Left colon (tissue), 2 donors: ENCODE measurements around the gene MGAT5. TPM values are rescaled to one million over a fixed set of nuclear protein-coding genes. Genes with fewer than 3 reads are reported as not detected.

Source experiments
- ATAC-seq: fragments of 200-7000 bp; cut with Tn5 transposase; one replicate; pipeline ENCODE4 v1.9.1; 2020; ENCODE audit warnings: mild to moderate bottlenecking, moderate library complexity
- DNase-seq, 2 donors: peaks; one replicate each; pipeline ENCODE4 v3.0.0-alpha.2; 2020
- intact Hi-C, 2 donors: fragments of 100-400 bp; cut with DNase I in 1 of 2; cut with micrococcal nuclease in 1 of 2; formaldehyde crosslinking; loops; one replicate each; pipeline versions ENCODE4 v1.11.2 to v1.14.0; 2022; cut with DNase I, micrococcal nuclease
- total RNA-seq, 2 donors: library from RNA; stranded (reverse); fragmentation: NEBNext Ultra II Directional; extraction: Animal tissue kit (Norgen Biotek cat#: 25700); gene quantifications; one replicate each; pipeline ENCODE4 v1.2.1, GENCODE V29; 2021
- donor health status: DM: no; HTN: no; CAD: no.
- donor health status: DM: yes; HTN: yes; CAD: no.

The MGAT5 gene
- total RNA-seq, 2 donors from 2014 or later: 62.1 to 93.6 TPM

DNA sequence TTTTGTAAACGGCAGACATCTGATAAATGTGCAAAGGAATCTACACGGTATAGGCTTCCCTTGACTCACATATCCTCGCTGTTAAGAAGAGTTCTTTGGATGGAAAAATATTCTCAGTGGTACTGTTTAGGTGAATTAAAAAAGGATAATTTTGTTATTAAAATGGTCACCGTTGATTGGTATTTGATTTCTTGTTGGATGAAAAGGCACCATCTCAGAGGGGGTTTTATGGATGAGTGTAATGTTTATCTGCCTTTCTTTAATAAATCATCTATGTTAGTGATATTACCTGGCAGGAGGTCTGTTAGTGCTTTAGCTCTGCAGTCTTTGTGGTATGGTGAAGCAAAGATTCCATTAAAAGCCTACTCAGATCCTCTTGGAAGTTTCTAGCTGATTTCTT, 92.3 kb downstream of the MGAT5 start:
- intact Hi-C loops: no loop called here
- ATAC-seq (no peak), DNase-seq (no peak)

DNA sequence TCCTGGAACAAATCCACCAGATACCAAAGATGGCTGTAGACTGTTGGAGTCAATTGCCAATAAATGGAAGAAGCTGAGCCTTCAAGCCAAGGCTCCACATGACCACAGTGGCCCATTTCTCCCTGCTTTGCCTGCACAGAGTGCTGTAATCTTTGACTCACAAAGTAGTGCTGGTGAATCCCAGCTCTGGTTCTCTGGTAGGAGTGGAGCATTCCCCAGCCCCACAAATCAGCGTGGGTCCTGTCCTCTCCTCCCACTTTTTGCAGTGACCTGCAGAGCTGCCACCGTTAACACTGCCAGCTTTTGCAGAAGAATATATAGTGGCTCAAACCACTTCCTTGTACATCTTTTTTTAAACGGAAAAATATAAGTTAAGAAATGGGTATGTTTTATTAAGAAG, 93.9 kb downstream of the MGAT5 start:
- no peak for ATAC-seq
- no peak for DNase-seq
- intact Hi-C loops: no loop called here

DNA sequence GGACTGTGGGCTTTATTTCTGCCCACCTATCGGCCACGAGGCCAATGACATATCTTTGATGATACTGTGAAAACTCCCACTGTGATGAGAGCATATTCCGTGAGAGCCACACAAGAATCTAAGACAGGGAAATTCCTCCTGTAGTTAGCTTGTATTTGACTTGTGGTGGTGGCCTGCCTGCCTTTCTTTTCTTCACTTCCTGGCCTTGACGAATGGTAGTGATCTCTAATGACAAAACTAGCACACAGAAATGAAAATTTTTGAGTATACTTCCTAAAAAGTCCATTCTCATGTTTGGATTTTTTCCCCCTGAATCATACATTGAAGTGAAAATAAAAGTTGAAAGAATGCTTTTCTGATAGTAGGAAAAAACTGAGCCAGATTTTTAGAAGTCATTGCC, 94.4 kb downstream of the MGAT5 start:
- intact Hi-C loops: no loop called here
- DNase-seq (no peak), ATAC-seq (no peak)

DNA sequence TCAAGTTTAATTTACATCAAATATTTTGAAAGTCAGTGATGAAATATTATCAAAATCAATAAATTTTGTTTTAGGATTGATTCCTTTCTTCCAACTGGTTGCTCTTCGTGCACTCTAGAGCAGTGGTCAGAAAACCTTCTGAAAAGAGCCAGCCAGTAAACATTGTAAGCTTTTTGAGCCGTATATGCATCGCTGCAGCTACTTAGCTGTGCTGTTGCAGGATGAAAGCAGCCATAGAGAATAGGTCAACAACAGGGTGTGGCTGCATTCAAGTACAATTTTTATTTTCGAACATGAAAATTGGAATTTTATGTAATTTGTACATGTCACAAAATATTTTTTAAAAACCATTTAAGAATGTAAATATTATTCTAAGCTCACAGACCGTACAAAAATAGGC, 94.9 kb downstream of the MGAT5 start:
- ATAC-seq (no peak), DNase-seq (no peak)
- intact Hi-C loops: no loop called here

DNA sequence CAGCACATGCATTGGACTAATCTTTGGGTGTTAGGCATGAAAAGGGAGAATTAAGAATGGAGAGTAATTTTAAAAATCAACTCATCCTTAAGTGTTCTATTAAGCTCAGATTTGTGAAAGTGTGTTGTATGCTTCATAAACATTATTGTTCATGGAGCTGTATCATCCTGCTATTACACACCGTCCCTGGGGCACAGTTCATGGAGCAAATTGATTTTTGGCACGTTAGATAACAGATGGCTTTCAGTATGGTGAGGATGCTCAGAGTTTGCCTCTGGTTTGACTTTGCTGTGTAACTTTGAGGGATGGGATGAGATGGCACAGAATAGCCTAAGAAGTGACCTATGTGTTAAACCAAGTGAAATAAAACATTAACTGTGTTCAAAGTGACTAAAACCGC, 97.1 kb downstream of the MGAT5 start:
- ATAC-seq (no peak), DNase-seq (no peak)
- intact Hi-C loops: no loop called here

DNA sequence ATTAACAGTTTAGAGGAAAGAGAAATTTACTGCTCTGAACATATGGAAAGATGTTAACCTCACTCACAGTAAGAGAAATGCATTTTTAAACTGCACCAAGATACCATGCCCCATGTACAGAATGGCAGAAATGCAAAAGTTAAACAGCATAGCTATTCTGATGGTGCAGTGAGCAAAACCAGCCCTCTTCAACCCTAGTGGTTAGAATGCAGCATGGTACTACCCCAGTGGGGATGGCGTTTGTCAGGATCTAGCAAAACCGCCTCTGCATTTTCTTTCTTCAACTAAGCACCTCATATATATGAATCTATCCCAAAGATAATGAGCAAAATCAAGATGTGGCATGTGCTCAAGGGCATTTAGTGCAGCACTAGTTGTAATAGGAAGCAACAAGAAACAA, 98.0 kb downstream of the MGAT5 start:
- DNase-seq (no peak), ATAC-seq (no peak)

DNA sequence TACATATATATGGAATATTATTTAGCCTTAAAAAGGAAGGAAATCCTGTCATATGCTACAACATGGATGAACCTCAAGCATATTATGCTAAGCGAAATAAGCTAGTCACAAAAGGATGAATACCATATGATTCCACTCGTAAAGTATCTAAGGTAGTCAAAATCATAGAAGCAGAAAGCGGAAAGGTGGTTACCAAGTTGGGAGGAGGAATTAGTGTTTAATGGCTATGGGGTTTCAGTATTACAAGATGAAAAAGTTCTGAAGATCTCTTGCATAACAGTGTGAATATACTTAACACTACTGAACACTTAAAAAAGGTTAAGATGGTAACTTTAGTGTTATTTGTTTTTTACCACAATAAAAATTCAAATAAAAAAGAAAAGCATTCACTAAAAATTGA, 99.0 kb downstream of the MGAT5 start:
- intact Hi-C loops: no loop called here
- no peak for ATAC-seq
- no peak for DNase-seq

More for the DNA sequence above, 98.0 kb downstream of the MGAT5 start:
- intact Hi-C loops: no loop called here

DNA sequence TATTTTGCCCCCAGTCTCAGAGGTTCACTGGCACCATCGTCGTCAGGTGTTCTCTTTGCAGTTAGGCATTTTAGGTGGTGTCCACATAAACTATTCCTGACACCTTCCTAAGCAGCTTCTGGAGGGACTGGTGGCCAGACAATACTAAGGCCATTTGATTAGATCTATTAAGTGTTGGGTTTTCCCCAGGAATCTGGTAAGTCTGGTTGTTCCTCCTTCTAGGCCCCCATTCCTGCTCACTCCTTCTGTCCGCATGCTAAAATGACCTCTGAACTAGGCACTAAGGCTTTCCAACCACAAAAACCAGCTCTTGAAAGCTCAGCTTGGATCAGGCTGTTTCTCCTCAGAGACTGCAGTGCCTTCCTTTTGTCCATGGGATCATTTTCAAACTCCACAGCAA, 100.7 kb downstream of the MGAT5 start:
- intact Hi-C loops: no loop called here
- no peak for ATAC-seq
- DNase-seq: no peak

DNA sequence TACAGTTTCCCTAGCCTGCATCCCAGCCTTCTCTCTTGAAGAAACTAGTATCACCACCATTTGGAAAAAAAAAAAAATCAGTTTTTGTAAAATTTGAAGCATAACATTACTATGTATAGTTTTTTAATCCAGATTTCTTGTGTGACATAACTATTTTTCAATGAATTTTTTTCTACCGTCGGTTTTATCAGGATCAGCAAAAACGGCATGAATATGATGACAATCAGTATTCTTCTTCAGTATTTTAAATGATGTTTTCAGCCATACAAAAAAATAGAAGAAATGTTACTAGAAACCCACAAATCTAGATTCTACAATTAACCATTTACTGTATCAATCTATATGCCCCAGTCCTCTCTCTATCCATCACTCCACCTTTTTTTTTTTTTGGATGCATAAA, 103.9 kb downstream of the MGAT5 start:
- DNase-seq (no peak), ATAC-seq (no peak)
- intact Hi-C loops: no loop called here

DNA sequence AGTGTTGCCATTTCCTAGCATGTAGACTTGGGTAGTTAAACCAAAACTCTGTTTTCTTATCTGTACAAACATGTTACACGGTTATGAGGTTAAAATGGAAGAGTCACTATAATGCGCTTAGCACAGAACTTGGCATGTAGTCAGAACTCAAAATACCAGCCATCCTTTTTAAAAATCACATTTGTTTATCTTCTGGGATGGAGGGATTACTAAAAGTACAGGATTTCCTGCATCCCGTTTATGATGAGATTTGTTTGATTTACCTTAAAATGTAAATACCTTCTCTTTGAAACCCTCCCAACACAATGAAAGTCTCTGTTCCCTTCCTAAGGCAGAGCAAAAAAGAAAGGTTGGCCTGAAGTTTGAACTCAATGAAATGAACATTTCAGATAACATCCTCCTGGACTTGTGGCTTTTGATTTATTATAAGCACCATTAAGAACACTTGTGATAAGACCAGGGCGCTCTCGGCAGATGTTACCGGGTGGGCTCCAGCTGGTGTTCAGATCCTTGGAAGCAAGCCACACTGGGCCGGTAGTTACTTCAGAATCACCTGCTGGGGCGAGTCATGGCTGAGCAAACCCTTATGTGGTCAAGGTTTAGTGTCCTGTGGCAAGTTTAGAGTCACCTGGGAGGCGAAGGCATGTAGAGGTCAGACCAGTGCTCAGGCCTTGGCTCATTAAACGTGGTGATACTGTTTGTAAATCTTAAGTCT, 105.7 kb downstream of the MGAT5 start:
- peak; percentile 72 for ATAC-seq
- peak; percentile 58 to 67 for DNase-seq
- intact Hi-C loops: no loop called here

DNA sequence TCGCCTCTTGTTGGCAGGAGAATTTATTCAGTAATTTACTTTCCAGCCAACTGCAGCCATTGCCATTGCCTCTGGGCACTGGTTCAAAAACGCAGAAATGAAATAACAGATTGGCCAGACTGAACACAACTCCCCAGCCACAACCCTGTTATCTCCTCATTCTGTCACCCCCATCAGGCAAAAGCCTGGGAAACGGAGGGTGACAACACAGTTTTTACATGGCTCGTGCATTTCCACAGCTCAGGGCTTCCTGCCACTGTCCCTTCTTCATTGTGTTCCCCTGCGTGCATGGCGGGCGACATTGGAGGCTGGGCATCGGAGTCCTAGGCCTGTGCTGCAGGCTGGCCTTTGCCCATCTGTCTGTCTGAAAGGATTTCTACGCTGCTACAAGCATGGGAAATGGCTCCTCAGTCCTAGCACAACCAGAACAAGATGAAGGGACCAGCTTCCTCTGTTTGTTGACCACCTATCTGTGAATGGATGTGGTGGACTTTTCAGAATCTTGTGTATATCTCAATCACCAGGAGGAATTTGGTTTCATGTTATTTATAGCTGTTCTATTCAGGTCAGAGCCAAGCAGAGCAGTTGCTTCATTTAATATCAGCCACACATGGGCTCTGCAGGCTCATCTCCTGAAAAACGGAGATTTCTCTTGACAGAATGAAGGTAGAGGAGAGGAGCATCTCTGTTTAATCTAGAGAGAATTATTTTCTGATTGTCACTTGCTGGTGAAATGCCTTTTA, 107.0 kb downstream of the MGAT5 start:
- ATAC-seq (no peak), DNase-seq (no peak)
- intact Hi-C loops: no loop called here

DNA sequence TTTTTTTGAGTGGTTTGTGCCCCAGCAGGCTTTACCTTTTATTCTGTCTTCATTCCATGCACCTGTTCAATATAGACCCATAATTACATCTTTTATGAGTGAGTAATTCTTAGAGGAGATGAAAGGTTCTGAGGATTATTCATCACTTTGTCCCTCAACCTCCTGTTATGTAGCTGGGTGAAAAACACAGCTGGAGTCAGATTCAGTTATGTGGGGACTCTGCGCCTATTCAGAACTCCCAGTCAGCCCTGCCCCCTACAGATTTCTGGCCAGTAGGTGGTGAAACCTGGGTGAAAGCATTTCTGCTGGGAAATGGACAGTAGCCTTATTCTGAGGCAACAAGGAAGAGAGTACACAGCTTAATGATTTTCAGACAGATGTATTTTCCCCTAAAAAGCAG, 107.8 kb downstream of the MGAT5 start:
- peak; percentile 47 for ATAC-seq
- intact Hi-C loops: no loop called here
- no peak for DNase-seq

DNA sequence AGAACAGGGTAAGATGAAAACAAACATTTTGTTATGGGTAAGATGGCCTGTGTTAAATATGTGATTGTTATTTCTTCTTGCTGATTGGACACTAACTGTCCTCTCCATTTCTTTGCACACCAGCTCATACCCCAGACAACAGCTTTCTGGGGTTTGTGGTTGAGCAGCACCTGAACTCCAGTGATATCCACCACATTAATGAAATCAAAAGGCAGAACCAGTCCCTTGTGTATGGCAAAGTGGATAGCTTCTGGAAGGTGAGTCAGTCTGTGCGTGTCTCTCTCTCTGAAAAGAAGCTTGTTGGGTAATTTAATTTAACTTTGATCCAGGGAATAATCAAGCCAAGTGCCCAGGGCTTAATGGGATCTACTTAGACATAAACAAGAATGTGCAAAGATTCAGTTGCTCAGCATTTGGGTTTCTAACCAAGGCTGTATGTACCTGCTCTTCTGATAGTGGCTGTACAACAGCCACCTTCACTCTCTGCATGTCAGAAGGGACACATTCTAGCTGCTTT, 108.3 kb downstream of the MGAT5 start:
- no peak for ATAC-seq
- no peak for DNase-seq
- intact Hi-C loops: no loop called here

DNA sequence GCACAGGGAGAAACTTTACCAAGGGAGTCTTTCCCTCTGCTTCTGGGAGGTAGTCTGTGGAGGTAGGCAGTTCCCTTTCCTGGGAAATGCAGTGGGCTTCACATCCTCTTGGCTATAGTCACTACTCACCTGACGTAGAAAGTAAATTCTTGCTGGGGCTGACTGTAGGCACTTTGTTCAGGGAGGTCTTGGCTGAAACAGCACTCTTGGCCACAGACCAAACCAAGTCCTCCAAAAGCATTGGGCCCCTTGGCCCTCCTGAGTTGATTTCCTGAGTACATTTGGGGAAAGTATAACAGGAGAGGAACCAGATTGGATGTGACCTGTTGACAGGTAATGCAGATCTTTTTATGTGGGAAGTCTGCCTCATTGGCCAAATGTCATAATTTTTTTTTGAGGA, 108.9 kb downstream of the MGAT5 start:
- DNase-seq (no peak), ATAC-seq (no peak)
- intact Hi-C loops: no loop called here

DNA sequence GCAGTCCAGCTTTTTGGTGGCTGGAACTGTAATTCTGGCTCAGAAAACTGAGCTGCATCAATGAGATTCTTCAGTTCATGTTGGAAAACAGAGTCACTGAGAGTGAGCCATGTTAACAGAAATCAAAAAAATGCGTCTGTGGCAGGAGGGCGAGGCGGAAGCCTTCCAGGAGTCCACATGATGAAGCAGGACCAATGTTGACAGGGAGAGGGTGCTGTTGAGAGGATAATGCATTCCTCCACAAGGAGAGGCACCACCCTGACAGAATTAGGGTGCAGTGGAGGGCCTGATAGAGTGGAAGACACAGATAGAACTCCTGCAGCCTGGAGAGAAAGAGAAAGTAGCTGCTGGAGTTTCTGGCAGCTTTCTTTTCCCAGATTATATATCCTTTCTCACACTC, 111.5 kb downstream of the MGAT5 start:
- intact Hi-C loops: no loop called here
- ATAC-seq (no peak), DNase-seq (no peak)

DNA sequence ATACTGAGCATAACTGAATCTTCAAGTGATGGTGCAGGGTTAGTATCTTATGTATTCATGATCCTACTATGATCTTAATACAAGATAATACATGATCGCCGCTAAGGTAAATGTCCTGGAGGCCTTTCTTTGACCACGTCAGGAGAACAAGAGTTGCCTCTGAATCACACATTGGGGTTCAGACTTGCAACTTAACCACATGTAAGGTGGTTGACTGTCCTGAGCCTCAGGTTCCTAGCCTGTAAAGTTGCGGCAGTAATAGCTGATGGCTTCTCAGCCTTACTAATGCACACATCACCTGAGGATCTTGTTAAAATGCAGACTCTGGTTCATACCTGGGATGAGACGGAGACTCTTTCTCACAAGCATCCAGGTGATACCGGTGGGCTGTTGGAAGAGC, 112.5 kb downstream of the MGAT5 start:
- intact Hi-C loops: no loop called here
- ATAC-seq (no peak), DNase-seq (no peak)

DNA sequence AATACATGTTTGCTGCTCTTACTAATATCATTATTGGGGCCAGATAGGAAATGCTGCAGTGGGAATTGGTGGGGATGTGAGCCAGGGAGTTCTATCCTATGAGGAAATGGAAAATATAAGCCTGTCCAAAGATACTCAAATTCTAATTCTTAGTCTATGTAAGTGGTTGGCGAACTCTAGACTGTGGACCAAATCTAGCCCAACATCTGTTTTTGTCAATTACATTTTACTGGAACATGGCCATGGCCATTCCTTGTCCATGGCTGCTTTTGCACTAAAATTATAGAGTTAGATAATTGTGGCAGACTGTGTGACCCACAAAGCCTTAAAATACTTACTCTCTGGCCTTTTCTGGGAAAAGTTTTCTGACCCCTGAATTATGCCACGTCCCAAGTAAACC, 113.3 kb downstream of the MGAT5 start:
- intact Hi-C loops: no loop called here
- DNase-seq (no peak), ATAC-seq (no peak)

DNA sequence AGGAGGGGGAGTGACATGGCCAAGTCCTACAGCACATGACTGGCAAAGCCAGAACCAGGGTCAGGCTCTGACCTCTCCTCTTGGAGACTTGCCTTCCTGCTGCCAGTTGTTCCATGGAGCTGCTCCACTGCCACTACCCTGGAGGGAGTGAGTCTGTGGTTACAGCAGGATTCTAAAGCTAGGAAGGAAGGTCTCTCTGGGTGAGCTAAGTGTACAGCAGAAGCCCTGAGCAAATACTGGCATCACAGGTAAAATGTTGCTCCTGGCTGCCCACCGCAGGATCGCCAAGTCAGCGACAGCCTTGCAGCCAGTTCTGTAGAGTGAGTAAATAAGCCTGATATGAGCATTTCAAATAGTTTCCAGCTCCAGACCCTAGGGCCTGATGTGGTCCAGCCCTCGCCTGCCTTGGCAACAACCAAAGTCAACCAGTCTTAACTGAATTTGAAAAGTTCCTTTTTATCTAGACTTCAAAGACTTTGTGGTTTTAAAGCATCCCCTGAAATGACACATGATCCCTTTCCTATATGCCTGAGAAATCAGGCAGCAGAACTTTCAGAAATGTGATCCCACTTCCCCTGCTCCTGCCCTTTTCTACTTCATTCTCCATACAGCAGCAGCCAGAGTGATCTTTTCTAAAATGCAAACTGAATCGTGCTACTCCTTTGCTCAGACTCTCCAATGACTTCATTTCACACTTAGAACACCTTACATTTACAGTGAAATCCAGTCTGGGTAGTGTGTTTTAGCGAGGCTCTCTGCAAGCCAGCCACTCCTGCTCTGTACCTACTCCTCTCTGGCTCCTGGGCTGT, 114.3 kb downstream of the MGAT5 start:
- DNase-seq (no peak), ATAC-seq (no peak)
- intact Hi-C loops: no loop called here

DNA sequence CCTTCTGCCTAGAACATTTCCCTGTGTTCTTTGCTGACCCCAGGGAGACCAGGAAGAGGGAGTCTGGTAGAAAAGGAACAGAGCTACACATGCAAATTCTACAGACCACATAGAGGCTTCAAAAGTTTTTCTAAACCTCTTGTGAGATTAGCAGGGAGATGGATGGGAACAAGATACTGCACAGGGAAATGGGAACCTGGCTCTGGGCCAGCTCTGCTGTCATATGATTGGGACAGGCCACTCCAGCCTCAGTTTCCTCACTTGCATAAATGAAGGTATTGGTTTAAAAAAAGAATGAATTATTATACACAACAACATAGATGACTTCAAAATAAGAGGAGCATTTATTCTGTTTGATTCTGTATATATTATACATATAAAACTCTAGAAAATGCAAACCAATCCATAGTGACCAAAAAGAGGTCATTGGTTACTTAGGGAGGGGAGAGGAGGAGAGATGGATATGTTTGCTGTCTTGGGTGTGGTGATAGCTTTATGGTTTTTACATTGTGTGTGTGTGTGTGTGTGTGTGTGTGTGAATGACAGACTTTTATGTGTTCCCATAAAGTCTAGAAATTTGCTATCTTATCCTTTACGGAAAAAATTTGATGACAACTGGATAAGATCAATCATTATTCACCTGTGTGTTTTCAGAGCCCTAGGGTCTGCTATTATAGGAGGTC, 115.5 kb downstream of the MGAT5 start:
- ATAC-seq (peak; percentile 90), DNase-seq (peak in 1 of 2 donors; percentile 47)
- intact Hi-C loops: no loop called here
